ENCODE data around the gene HMMR. TPM values are rescaled to one million over a fixed set of nuclear protein-coding genes. Genes with fewer than 3 reads are reported as not detected.

Gene HMMR
- total RNA-seq, 3 donors from 2014 or later (not counting 1 experiment from before 2014, with no cell fraction given): 0.42 to 0.70 (median 0.63) TPM

- H3K27me3 Mint-ChIP-seq (ENCODE audit: low read depth in 2 of 2): no peaks in the 10 kb centered on the region
- H3K27ac Mint-ChIP-seq: peak overlapping the region; percentile 99 to 100
- no peaks in the 10 kb centered on the region for H3K9me3 Mint-ChIP-seq
- no peaks in the 10 kb centered on the region for H3K27me3 ChIP-seq (ENCODE audit: control insufficient read depth, insufficient read depth, low read length)
- ATAC-seq (no peak), DNase-seq (peak in 1 of 2 donors; percentile 6)
- H3K4me1 ChIP-seq (ENCODE audit: control insufficient read depth, insufficient read depth, low read length): peaks cover 30% of the 10 kb centered on the region
- intact Hi-C loops (cut with micrococcal nuclease): no loop called here
- H3K27ac ChIP-seq (ENCODE audit: low read length): peak overlapping the region; percentile 99
- H3K4me3 ChIP-seq (ENCODE audit: low read length): peak overlapping the region; percentile 7
- peak overlapping the region; percentile 98 for H3K4me3 Mint-ChIP-seq
- WGBS (ENCODE audit: insufficient coverage): 13% methylated on average over 2 of the region's 5 CpGs
- peaks cover 26% of the 10 kb centered on the region for H3K36me3 ChIP-seq (ENCODE audit: control insufficient read depth, insufficient read depth, low read length)
- H3K4me1 Mint-ChIP-seq: peaks cover 79 to 85% of the 10 kb centered on the region in 2 donors
- no peak for TF ChIP-seq CTCF (IDR thresholded peaks at IDR 0.05)
- no peaks in the 10 kb centered on the region for H3K36me3 Mint-ChIP-seq
- no peaks in the 10 kb centered on the region for H3K9me3 ChIP-seq (ENCODE audit: control insufficient read depth, insufficient read depth, low read length)
These were observed 48.3 kb downstream of the HMMR start for GRCh38 chr5:163508753-163509152.

- H3K36me3 Mint-ChIP-seq: no peaks in the 10 kb centered on the region
- no peaks in the 10 kb centered on the region for H3K9me3 ChIP-seq (ENCODE audit: control insufficient read depth, insufficient read depth, low read length)
These were observed 49.0 kb downstream of the HMMR start for GRCh38 chr5:163509291-163509951.

GRCh38 chr5:163512526-163512925, 52.1 kb downstream of the HMMR start:
- Mint-ChIP-seq H3K36me3 (peaks cover 2% of the 10 kb centered on the region), H3K9me3 (no peaks in the 10 kb centered on the region), H3K4me1 (peaks cover 46 to 53% of the 10 kb centered on the region in 2 donors), H3K4me3 (peak overlapping the region; percentile 17), H3K27me3 (ENCODE audit: low read depth in 2 of 2) (no peaks in the 10 kb centered on the region), H3K27ac (peak overlapping the region; percentile 68 to 69)
- Histone ChIP-seq H3K36me3 (ENCODE audit: control insufficient read depth, insufficient read depth, low read length) (peaks cover 62% of the 10 kb centered on the region), H3K27ac (ENCODE audit: low read length) (no peak overlapping the region), H3K9me3 (ENCODE audit: control insufficient read depth, insufficient read depth, low read length) (no peaks in the 10 kb centered on the region), H3K4me1 (ENCODE audit: control insufficient read depth, insufficient read depth, low read length) (peaks cover 24% of the 10 kb centered on the region), H3K27me3 (ENCODE audit: control insufficient read depth, insufficient read depth, low read length) (no peaks in the 10 kb centered on the region), H3K4me3 (ENCODE audit: low read length) (no peak overlapping the region)
- TF ChIP-seq CTCF (IDR thresholded peaks at IDR 0.05): no peak
- ATAC-seq: no peak
- 97% methylated on average over 4 of the region's 5 CpGs for WGBS (ENCODE audit: insufficient coverage)
- intact Hi-C loops (cut with micrococcal nuclease): no loop called here
- no peak for DNase-seq

More at GRCh38 chr5:163509291-163509951, 49.0 kb downstream of the HMMR start:
- Histone ChIP-seq H3K27ac (ENCODE audit: low read length) (peak overlapping the region; percentile 99), H3K27me3 (ENCODE audit: control insufficient read depth, insufficient read depth, low read length) (no peaks in the 10 kb centered on the region), H3K4me1 (ENCODE audit: control insufficient read depth, insufficient read depth, low read length) (peaks cover 29% of the 10 kb centered on the region), H3K4me3 (ENCODE audit: low read length) (peak overlapping the region; percentile 7), H3K36me3 (ENCODE audit: control insufficient read depth, insufficient read depth, low read length) (peaks cover 31% of the 10 kb centered on the region)
- ATAC-seq (no peak), DNase-seq (peak in 1 of 2 donors; percentile 37)
- peak overlapping the region; percentile 99 to 100 for H3K27ac Mint-ChIP-seq
- H3K27me3 Mint-ChIP-seq (ENCODE audit: low read depth in 2 of 2): no peaks in the 10 kb centered on the region
- WGBS (ENCODE audit: insufficient coverage): 32% methylated on average over 6 of the region's 7 CpGs
- H3K4me1 Mint-ChIP-seq: peaks cover 72 to 78% of the 10 kb centered on the region in 2 donors
- TF ChIP-seq CTCF (IDR thresholded peaks at IDR 0.05): no peak
- H3K9me3 Mint-ChIP-seq: no peaks in the 10 kb centered on the region
- intact Hi-C loops (cut with micrococcal nuclease): no loop called here
- peak overlapping the region; percentile 98 for H3K4me3 Mint-ChIP-seq

Measured in natural killer cell (primary cell).